Neuronal stem cell (in vitro differentiated cells): ENCODE measurements around the gene TENT5A.
A peak's percentile ranks its signal among the peaks of the same experiment; 100 is the strongest.

Experiments used
- DNase-seq: peaks from one replicate; pipeline ENCODE4 v3.0.0-alpha.2; 2013; ENCODE audit warnings: low spot score
- H2AFZ ChIP-seq: one replicate; pipeline ENCODE4 v1.6.1; 2013; ENCODE audit warnings: mild to moderate bottlenecking, low read length, inconsistent platforms
- H2AK5ac ChIP-seq: 2 replicates; pipeline ENCODE4 v1.6.1; 2013; ENCODE audit warnings: low read depth, mild to moderate bottlenecking, inconsistent platforms, low read length, moderate library complexity, mixed read lengths
- H2BK120ac ChIP-seq: 2 replicates; pipeline ENCODE4 v1.6.1; 2013; ENCODE audit warnings: low read depth, mild to moderate bottlenecking, inconsistent platforms, low read length, moderate library complexity, mixed read lengths
- H2BK12ac ChIP-seq: one replicate; pipeline ENCODE4 v1.6.1; 2013; ENCODE audit warnings: low read length, inconsistent platforms
- H2BK15ac ChIP-seq: 2 replicates; pipeline ENCODE4 v1.6.1; 2013; ENCODE audit warnings: mild to moderate bottlenecking, low read length, inconsistent platforms, mixed read lengths
- H2BK5ac ChIP-seq: one replicate; pipeline ENCODE4 v1.6.1; 2013; ENCODE audit warnings: inconsistent platforms, mild to moderate bottlenecking, low read length, moderate library complexity
- H3K14ac ChIP-seq: one replicate; pipeline ENCODE4 v1.6.1; 2013; ENCODE audit warnings: low read length, inconsistent platforms
- H3K18ac ChIP-seq: 2 replicates; pipeline ENCODE4 v1.6.1; 2013; ENCODE audit warnings: low read length, inconsistent platforms
- H3K23ac ChIP-seq: 2 replicates; pipeline ENCODE4 v1.6.1; 2013; ENCODE audit warnings: low read depth, mild to moderate bottlenecking, mixed read lengths, low read length, inconsistent platforms; ENCODE audit not compliant: poor library complexity
- H3K27ac ChIP-seq: replicated peaks from 3 replicates; pipeline ENCODE4 v1.5.1; 2013; ENCODE audit warnings: low read length, inconsistent platforms
- H3K27me3 ChIP-seq, 3 experiments: 2 replicates each; pipeline ENCODE4 v1.6.1; 2013; ENCODE audit warnings: low read length in 3 of 3, mild to moderate bottlenecking in 2 of 3, inconsistent platforms in 1 of 3, low read depth in 1 of 3, mixed read lengths in 1 of 3, moderate library complexity in 1 of 3; ENCODE audit not compliant: control insufficient read depth in 3 of 3, insufficient read depth in 3 of 3
- H3K36me3 ChIP-seq, 2 donors: replicated peaks in 1 of 2; 2 replicates each; pipeline ENCODE4 v1.6.1; 2013; ENCODE audit warnings: low read length in 2 of 2; ENCODE audit not compliant: control insufficient read depth in 2 of 2, insufficient read depth in 2 of 2
- H3K4ac ChIP-seq: 2 replicates; pipeline ENCODE4 v1.6.1; 2013; ENCODE audit warnings: inconsistent platforms, mild to moderate bottlenecking, low read length, moderate library complexity
- H3K4me1 ChIP-seq, 2 donors: 1 replicate in 1 of 2; 2 replicates in 1 of 2; pipeline ENCODE4 v1.6.1; 2013; ENCODE audit warnings: low read length in 2 of 2, low read depth in 1 of 2; ENCODE audit not compliant: control insufficient read depth in 2 of 2, insufficient read depth in 1 of 2
- H3K4me2 ChIP-seq: one replicate; pipeline ENCODE4 v1.6.1; 2013; ENCODE audit warnings: mild to moderate bottlenecking, low read length, inconsistent platforms; ENCODE audit not compliant: insufficient read depth, poor library complexity, severe bottlenecking
- H3K4me3 ChIP-seq, 2 donors: 2 replicates each; pipeline ENCODE4 v1.5.1; 2013; ENCODE audit warnings: low read length in 2 of 2, mild to moderate bottlenecking in 2 of 2, inconsistent platforms in 1 of 2, moderate library complexity in 1 of 2
- H3K79me1 ChIP-seq: one replicate; pipeline ENCODE4 v1.6.1; 2013; ENCODE audit warnings: low read depth, mild to moderate bottlenecking, inconsistent platforms, low read length, moderate library complexity
- H3K9ac ChIP-seq: one replicate; pipeline ENCODE4 v1.6.1; 2013; ENCODE audit warnings: mild to moderate bottlenecking, low read depth, low read length, inconsistent platforms; ENCODE audit not compliant: poor library complexity
- H3K9me3 ChIP-seq, 2 donors: replicated peaks in 1 of 2; 2 replicates each; pipeline versions ENCODE3 to v1.6.1; 2013; ENCODE audit warnings: low read length in 2 of 2, mild to moderate bottlenecking in 2 of 2, inconsistent platforms in 1 of 2, low read depth in 1 of 2, mixed read lengths in 1 of 2, moderate library complexity in 1 of 2; ENCODE audit not compliant: control insufficient read depth in 2 of 2, insufficient read depth in 1 of 2
- H4K8ac ChIP-seq: one replicate; pipeline ENCODE4 v1.6.1; 2013; ENCODE audit warnings: low read depth, mild to moderate bottlenecking, inconsistent platforms, low read length, moderate library complexity
- H4K91ac ChIP-seq: one replicate; pipeline ENCODE4 v1.6.1; 2013; ENCODE audit warnings: low read length, low read depth, mild to moderate bottlenecking, inconsistent platforms; ENCODE audit not compliant: poor library complexity
- WGBS, 2 donors: extraction: QIAGEN DNeasy Blood & Tissue Kit; methylation state at CpG; one replicate each; pipeline ENCODE4 v1.1.7; 2013; ENCODE audit warnings: missing lambda C conversion rate in 2 of 2, mixed read lengths in 1 of 2; ENCODE audit not compliant: insufficient read length in 2 of 2, insufficient replicate concordance in 1 of 2; ENCODE audit errors: extremely low coverage in 2 of 2; 5-methylcytosine and 5-hydroxymethylcytosine counted together

The TENT5A gene

GRCh38 chr6:81787313-81788068 is 35.0 kb upstream of the TENT5A start:
- Histone ChIP-seq H3K4me2 (no peak overlapping the region), H2BK120ac (no peak overlapping the region), H3K79me1 (no peaks in the 10 kb centered on the region), H3K4me1 (peaks cover 0 to 4% of the 10 kb centered on the region in 2 donors), H3K18ac (no peak overlapping the region), H3K23ac (no peak overlapping the region), H3K9me3 (no peaks in the 10 kb centered on the region), H3K4me3 (no peak overlapping the region), H3K4ac (no peak overlapping the region), H3K14ac (no peak overlapping the region), H3K36me3 (no peaks in the 10 kb centered on the region), H4K91ac (no peak overlapping the region), H2BK15ac (no peak overlapping the region), H3K27ac (no peak overlapping the region), H2AK5ac (no peak overlapping the region), H3K27me3 (no peaks in the 10 kb centered on the region), H2BK5ac (no peak overlapping the region), H2AFZ (no peak overlapping the region), H2BK12ac (no peak overlapping the region), H4K8ac (no peak overlapping the region), H3K9ac (no peak overlapping the region)
- no CpG with 5 or more reads among the region's 3 CpGs for WGBS, 2 donors
- DNase-seq, result no peak

- no peak overlapping the region for H3K23ac ChIP-seq
- H3K14ac ChIP-seq, result no peak overlapping the region
- peaks cover 0 to 4% of the 10 kb centered on the region in 2 donors for H3K4me1 ChIP-seq
- H3K9ac ChIP-seq, result no peak overlapping the region
- H2AK5ac ChIP-seq, result no peak overlapping the region
- H3K79me1 ChIP-seq, result no peaks in the 10 kb centered on the region
- no peak overlapping the region for H2BK12ac ChIP-seq
- H3K4me3 ChIP-seq, result no peak overlapping the region
- no CpG with 5 or more reads among the region's 1 CpG for WGBS, 2 donors
- H3K4me2 ChIP-seq, result no peak overlapping the region
- H3K27ac ChIP-seq, result no peak overlapping the region
- H2BK5ac ChIP-seq, result no peak overlapping the region
- H3K36me3 ChIP-seq, result no peaks in the 10 kb centered on the region
- H3K9me3 ChIP-seq, result no peaks in the 10 kb centered on the region
- H2BK15ac ChIP-seq, result no peak overlapping the region
- no peak overlapping the region for H2BK120ac ChIP-seq
- no peak overlapping the region for H3K4ac ChIP-seq
- no peak for DNase-seq
- no peaks in the 10 kb centered on the region for H3K27me3 ChIP-seq
- no peak overlapping the region for H4K91ac ChIP-seq
- H2AFZ ChIP-seq, result peak overlapping the region; percentile 33
- no peak overlapping the region for H3K18ac ChIP-seq
- H4K8ac ChIP-seq, result no peak overlapping the region
Observed at GRCh38 chr6:81786150-81786549, 33.7 kb upstream of the TENT5A start.

- Histone ChIP-seq H3K27ac (no peak overlapping the region), H3K4me3 (no peak overlapping the region), H4K8ac (no peak overlapping the region), H3K23ac (no peak overlapping the region), H2AFZ (no peak overlapping the region), H3K27me3 (no peaks in the 10 kb centered on the region), H3K36me3 (no peaks in the 10 kb centered on the region), H2BK5ac (no peak overlapping the region), H3K4me1 (peaks cover 0 to 4% of the 10 kb centered on the region in 2 donors), H3K14ac (no peak overlapping the region), H2BK120ac (no peak overlapping the region), H3K4ac (no peak overlapping the region), H2BK15ac (no peak overlapping the region), H2AK5ac (no peak overlapping the region), H2BK12ac (no peak overlapping the region), H3K9me3 (no peaks in the 10 kb centered on the region), H3K79me1 (no peaks in the 10 kb centered on the region), H4K91ac (no peak overlapping the region), H3K4me2 (no peak overlapping the region), H3K9ac (no peak overlapping the region), H3K18ac (no peak overlapping the region)
- DNase-seq, result no peak
- no CpG with 5 or more reads among the region's 2 CpGs for WGBS, 2 donors
Observed at GRCh38 chr6:81785377-81785776, 32.9 kb upstream of the TENT5A start.

GRCh38 chr6:81783893-81784292 is 31.4 kb upstream of the TENT5A start:
- no peak overlapping the region for H3K18ac ChIP-seq

More at GRCh38 chr6:81783893-81784292, 31.4 kb upstream of the TENT5A start:
- DNase-seq, result no peak
- Histone ChIP-seq H3K4ac (no peak overlapping the region), H2BK120ac (no peak overlapping the region), H3K27me3 (no peaks in the 10 kb centered on the region), H3K9me3 (no peaks in the 10 kb centered on the region), H2BK5ac (no peak overlapping the region), H2BK15ac (no peak overlapping the region), H3K36me3 (no peaks in the 10 kb centered on the region), H3K4me1 (peaks cover 0 to 4% of the 10 kb centered on the region in 2 donors), H4K91ac (no peak overlapping the region), H2AK5ac (no peak overlapping the region), H2BK12ac (no peak overlapping the region), H3K23ac (no peak overlapping the region), H4K8ac (no peak overlapping the region), H2AFZ (no peak overlapping the region), H3K4me2 (no peak overlapping the region), H3K79me1 (no peaks in the 10 kb centered on the region), H3K9ac (no peak overlapping the region), H3K4me3 (no peak overlapping the region), H3K14ac (no peak overlapping the region), H3K27ac (no peak overlapping the region)
- WGBS, 2 donors, result no CpG with 5 or more reads among the region's 2 CpGs
